WTC11 (cell line): ENCODE results near the gene SELENBP1. TPM values are rescaled to one million over a fixed set of nuclear protein-coding genes. Genes with fewer than 3 reads are reported as not detected.

ENCODE experiments used
- ATAC-seq: fragments of 200-7000 bp; cut with Tn5 transposase; 2 replicates; pipeline ENCODE4 v1.10.0; 2021; ENCODE audit warnings: mild to moderate bottlenecking, moderate library complexity
- CTCF ChIA-PET: fragments of 300-600 bp; sonication (Branson Sonifier 250); formaldehyde crosslinking; loops from one replicate; lab custom pipeline; 2021; ENCODE audit warnings: antibody characterized with exemption; lab: Charles Lee
- POLR2A ChIA-PET: fragments of 350-600 bp; sonication (Branson Sonifier 250); formaldehyde crosslinking; loops from one replicate; lab custom pipeline; 2021; ENCODE audit warnings: antibody characterized with exemption; lab: Charles Lee
- DNase-seq: peaks from one replicate; pipeline ENCODE4 v3.0.0; 2021; ENCODE audit warnings: low spot score
- H3K27ac Mint-ChIP-seq: 2 replicates; pipeline ENCODE4 v1.8.0; 2021; ENCODE audit warnings: mixed read lengths
- H3K27me3 Mint-ChIP-seq: 2 replicates; pipeline ENCODE4 v1.8.0; 2021; ENCODE audit warnings: low read depth, mild to moderate bottlenecking, moderate library complexity, mixed read lengths
- H3K36me3 Mint-ChIP-seq: 2 replicates; pipeline ENCODE4 v1.8.0; 2021; ENCODE audit warnings: mixed read lengths
- H3K4me1 Mint-ChIP-seq: 2 replicates; pipeline ENCODE4 v1.8.0; 2022; ENCODE audit warnings: mixed read lengths
- H3K4me3 Mint-ChIP-seq: 2 replicates; pipeline ENCODE4 v1.8.0; 2021; ENCODE audit warnings: mild to moderate bottlenecking, moderate library complexity, mixed read lengths
- H3K9me3 Mint-ChIP-seq: 2 replicates; pipeline ENCODE4 v1.8.0; 2021; ENCODE audit warnings: mixed read lengths
- AR ChIP-seq: fragments of 250-450 bp; sonication (Bioruptor Pico); IDR thresholded peaks from 2 replicates; pipeline ENCODE4 v1.9.0; 2021; ENCODE audit warnings: mild to moderate bottlenecking
- FOXP4 ChIP-seq: sonication (generic); formaldehyde crosslinking; IDR thresholded peaks from 2 replicates; pipeline ENCODE4 v1.8.0; 2022; ENCODE audit warnings: mild to moderate bottlenecking, missing genetic modification reagents
- IRF2 ChIP-seq: sonication (generic); formaldehyde crosslinking; IDR thresholded peaks from 2 replicates; pipeline ENCODE4 v1.8.0; 2022; ENCODE audit warnings: low read depth, missing genetic modification reagents, borderline replicate concordance
- JUN ChIP-seq: sonication (generic); formaldehyde crosslinking; IDR thresholded peaks from 2 replicates; pipeline ENCODE4 v1.8.0; 2023; ENCODE audit warnings: mild to moderate bottlenecking, missing genetic modification reagents
- MYBL2 ChIP-seq: sonication (generic); formaldehyde crosslinking; IDR thresholded peaks from 2 replicates; pipeline ENCODE4 v1.8.1; 2023; ENCODE audit warnings: mild to moderate bottlenecking, moderate library complexity, missing genetic modification reagents
- NR1H2 ChIP-seq: sonication (generic); formaldehyde crosslinking; IDR thresholded peaks from 2 replicates; pipeline ENCODE4 v1.9.0; 2021; ENCODE audit warnings: mild to moderate bottlenecking, moderate library complexity, missing genetic modification reagents
- PRDM15 ChIP-seq: sonication (generic); formaldehyde crosslinking; IDR thresholded peaks from 2 replicates; pipeline ENCODE4 v1.8.0; 2022; ENCODE audit warnings: missing genetic modification reagents
- PRRX2 ChIP-seq: fragments of 250-450 bp; sonication (Bioruptor Pico); IDR thresholded peaks from 2 replicates; pipeline ENCODE4 v1.8.0; 2021; ENCODE audit warnings: mild to moderate bottlenecking
- RORB ChIP-seq: fragments of 250-450 bp; sonication (Bioruptor Pico); IDR thresholded peaks from 2 replicates; pipeline ENCODE4 v1.9.0; 2021; ENCODE audit warnings: mild to moderate bottlenecking
- TEAD1 ChIP-seq: sonication (generic); formaldehyde crosslinking; IDR thresholded peaks from 2 replicates; pipeline ENCODE4 v1.8.0; 2022; ENCODE audit warnings: mild to moderate bottlenecking, missing genetic modification reagents
- TEAD4 ChIP-seq: sonication (generic); formaldehyde crosslinking; IDR thresholded peaks from 2 replicates; pipeline ENCODE4 v1.8.0; 2022; ENCODE audit warnings: mild to moderate bottlenecking, missing genetic modification reagents
- ZBTB21 ChIP-seq: sonication (generic); formaldehyde crosslinking; IDR thresholded peaks from 2 replicates; pipeline ENCODE4 v1.8.1; 2023; ENCODE audit warnings: mild to moderate bottlenecking, missing genetic modification reagents, borderline replicate concordance
- ZNF232 ChIP-seq: sonication (generic); formaldehyde crosslinking; IDR thresholded peaks from 2 replicates; pipeline ENCODE4 v1.8.0; 2022; ENCODE audit warnings: mild to moderate bottlenecking, missing genetic modification reagents
- ZNF263 ChIP-seq: sonication (generic); formaldehyde crosslinking; IDR thresholded peaks from 2 replicates; pipeline ENCODE4 v1.8.1; 2022; ENCODE audit warnings: low read depth, mild to moderate bottlenecking, moderate library complexity, missing genetic modification reagents
- ZNF396 ChIP-seq: fragments of 250-450 bp; sonication (Bioruptor Pico); IDR thresholded peaks from 2 replicates; pipeline ENCODE4 v1.8.0; 2021; ENCODE audit warnings: mild to moderate bottlenecking, moderate library complexity, borderline replicate concordance
- ZNF532 ChIP-seq: fragments of 250-450 bp; sonication (Bioruptor Pico); IDR thresholded peaks from 2 replicates; pipeline ENCODE4 v1.9.0; 2021; ENCODE audit warnings: mild to moderate bottlenecking, borderline replicate concordance
- total RNA-seq: library from RNA; stranded (reverse); gene quantifications from 3 replicates; pipeline ENCODE4 v1.2.3, GENCODE V29; 2021
- TF ChIP-seq, protein P1 (sequence below): fragments of 250-450 bp; sonication (Bioruptor Pico); IDR thresholded peaks from 2 replicates; pipeline ENCODE4 v1.9.0; 2021; ENCODE audit warnings: mild to moderate bottlenecking
- TF ChIP-seq, protein P2 (sequence below): sonication (generic); formaldehyde crosslinking; IDR thresholded peaks from 2 replicates; pipeline ENCODE4 v1.8.0; 2022; ENCODE audit warnings: mild to moderate bottlenecking, missing genetic modification reagents

The SELENBP1 gene
- total RNA-seq, 1 experiment from 2014 or later = 17.9 TPM

GRCh38 chr1:151326619-151327222, 45.8 kb downstream of the SELENBP1 start:
- Mint-ChIP-seq H3K4me3 (peak overlapping the region; percentile 87), H3K36me3 (peaks cover 16% of the 10 kb centered on the region), H3K4me1 (peaks cover 13% of the 10 kb centered on the region)
- CTCF ChIA-PET = interaction anchor here (1.1 to 2.3 kb wide), 6 partner anchors 14 to 227 kb away, joined by 3 to 48 read pairs (median 5); partner anchors contain the start of gene ZNF687
- TF ChIP-seq PRDM15 (CRISPR knock-in tag) (peak; percentile 69; the same call in 1 of the 2 replicates), RORB (CRISPR knock-in tag) (no peak)
- TF ChIP-seq, all 79 proteins: peak for 1
- POLR2A ChIA-PET = interaction anchor here (1.1 to 2.0 kb wide), 5 partner anchors 14 to 74 kb away, joined by 3 to 23 read pairs (median 8); partner anchors contain the start of genes PSMB4 and ZNF687
- no peak for DNase-seq
- H3K27ac Mint-ChIP-seq = peak overlapping the region; percentile 95
- H3K27me3 Mint-ChIP-seq = no peaks in the 10 kb centered on the region
- no peaks in the 10 kb centered on the region for H3K9me3 Mint-ChIP-seq
- ATAC-seq = peak; percentile 14

DNA sequence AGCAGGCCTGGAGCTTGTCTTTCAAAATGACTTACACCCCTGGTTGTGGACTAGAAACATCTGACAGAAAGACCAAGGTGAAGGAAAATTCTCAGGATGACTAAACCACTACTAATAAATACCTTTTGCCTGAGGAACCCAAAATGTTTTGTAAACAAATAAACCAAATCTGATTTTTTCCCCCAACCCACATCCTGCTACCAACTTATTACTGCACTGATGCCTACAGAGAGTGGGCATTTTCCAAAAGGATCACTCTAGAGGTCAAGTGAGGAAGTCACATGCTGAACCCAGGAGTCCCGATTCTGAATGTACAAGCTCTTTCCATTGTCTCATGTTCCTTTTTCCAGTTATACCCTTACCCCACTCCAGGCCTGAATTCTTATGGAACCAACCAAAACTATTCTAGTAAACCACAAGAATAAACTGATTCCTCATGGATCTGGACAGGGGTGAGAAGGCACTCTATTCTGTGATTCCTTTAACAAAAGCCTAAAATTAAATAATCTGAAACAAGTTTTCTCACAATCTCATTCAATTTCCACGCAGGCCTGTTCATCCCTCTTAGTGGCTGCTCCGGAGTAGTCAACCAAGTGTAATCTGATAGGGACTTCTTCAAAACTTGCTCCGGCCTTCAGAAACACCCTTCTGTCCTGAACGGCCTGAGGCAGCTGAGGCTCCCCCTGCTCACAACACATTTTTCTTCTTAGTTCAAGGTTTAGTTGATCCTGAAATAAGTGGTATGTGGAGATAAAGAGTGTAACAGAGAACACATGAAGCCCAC, 46.7 kb downstream of the SELENBP1 start:
- Mint-ChIP-seq H3K36me3 (peaks cover 17% of the 10 kb centered on the region), H3K9me3 (no peaks in the 10 kb centered on the region), H3K4me3 (peak overlapping the region; percentile 87), H3K4me1 (peaks cover 13% of the 10 kb centered on the region), H3K27ac (peak overlapping the region; percentile 95; the same call in 1 of the 2 replicates), H3K27me3 (no peaks in the 10 kb centered on the region)
- ChIA-PET POLR2A (interaction anchor here (2.0 kb wide), 1 partner anchor 43 kb away, joined by 23 read pairs; the partner anchor contains the start of gene ZNF687), CTCF (interaction anchor here (1.8 to 2.3 kb wide), 4 partner anchors 15 to 25 kb away, joined by 5 to 48 read pairs (median 18); no protein-coding TSS in a partner anchor)
- DNase-seq = no peak
- no peak for ATAC-seq
- no peak for TF ChIP-seq JUN (CRISPR knock-in tag)
- TF ChIP-seq ZNF396 = no peak
- no peak for TF ChIP-seq ZNF232 (CRISPR knock-in tag)
- no peak for TF ChIP-seq ZNF532 (CRISPR knock-in tag)
- TF ChIP-seq TEAD1 (CRISPR knock-in tag) = no peak
- no peak for TF ChIP-seq PRRX2 (CRISPR knock-in tag)
- no peak for TF ChIP-seq IRF2 (CRISPR knock-in tag)
- TF ChIP-seq AR (CRISPR knock-in tag) = no peak
- TF ChIP-seq, protein P1, sequence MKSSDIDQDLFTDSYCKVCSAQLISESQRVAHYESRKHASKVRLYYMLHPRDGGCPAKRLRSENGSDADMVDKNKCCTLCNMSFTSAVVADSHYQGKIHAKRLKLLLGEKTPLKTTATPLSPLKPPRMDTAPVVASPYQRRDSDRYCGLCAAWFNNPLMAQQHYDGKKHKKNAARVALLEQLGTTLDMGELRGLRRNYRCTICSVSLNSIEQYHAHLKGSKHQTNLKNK (CRISPR knock-in tag) = no peak
- TF ChIP-seq ZNF263 (CRISPR knock-in tag) = no peak
- TF ChIP-seq FOXP4 (CRISPR knock-in tag) = no peak
- TF ChIP-seq MYBL2 = no peak
- TF ChIP-seq, protein P2, sequence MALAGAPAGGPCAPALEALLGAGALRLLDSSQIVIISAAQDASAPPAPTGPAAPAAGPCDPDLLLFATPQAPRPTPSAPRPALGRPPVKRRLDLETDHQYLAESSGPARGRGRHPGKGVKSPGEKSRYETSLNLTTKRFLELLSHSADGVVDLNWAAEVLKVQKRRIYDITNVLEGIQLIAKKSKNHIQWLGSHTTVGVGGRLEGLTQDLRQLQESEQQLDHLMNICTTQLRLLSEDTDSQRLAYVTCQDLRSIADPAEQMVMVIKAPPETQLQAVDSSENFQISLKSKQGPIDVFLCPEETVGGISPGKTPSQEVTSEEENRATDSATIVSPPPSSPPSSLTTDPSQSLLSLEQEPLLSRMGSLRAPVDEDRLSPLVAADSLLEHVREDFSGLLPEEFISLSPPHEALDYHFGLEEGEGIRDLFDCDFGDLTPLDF (CRISPR knock-in tag) = no peak
- no peak for TF ChIP-seq ZBTB21 (CRISPR knock-in tag)
- no peak for TF ChIP-seq NR1H2 (CRISPR knock-in tag)
- TF ChIP-seq TEAD4 (CRISPR knock-in tag) = no peak
